Esophagus muscularis mucosa (tissue), 4 donors: Measurements from ENCODE around the gene ELOVL2.
"Not testable (repeated sequence)": the region's sequence is repeated elsewhere in the genome, so short reads cannot be mapped to it uniquely, and the experiment has no call there.

ENCODE experiments used
- EP300 ChIP-seq: sonication (generic); formaldehyde crosslinking; IDR thresholded peaks from one replicate; pipeline ENCODE4 v1.6.1; 2017; ENCODE audit warnings: antibody characterized with exemption
- POLR2A ChIP-seq: fragments of 450-650 bp; IDR thresholded peaks from one replicate; pipeline ENCODE4 v1.6.1; 2017; ENCODE audit warnings: antibody characterized with exemption, moderate library complexity, mild to moderate bottlenecking, low read depth
- TF ChIP-seq, protein P1 (sequence below), 3 experiments: fragments of 200-600 bp in 2 of 3; fragments of 450-650 bp in 1 of 3; sonication (generic) in 2 of 3; IDR thresholded peaks; one replicate each; pipeline ENCODE4 v1.5.1; 2017 to 2019; ENCODE audit warnings: antibody characterized with exemption in 3 of 3, mild to moderate bottlenecking in 2 of 3, moderate library complexity in 1 of 3

DNA sequence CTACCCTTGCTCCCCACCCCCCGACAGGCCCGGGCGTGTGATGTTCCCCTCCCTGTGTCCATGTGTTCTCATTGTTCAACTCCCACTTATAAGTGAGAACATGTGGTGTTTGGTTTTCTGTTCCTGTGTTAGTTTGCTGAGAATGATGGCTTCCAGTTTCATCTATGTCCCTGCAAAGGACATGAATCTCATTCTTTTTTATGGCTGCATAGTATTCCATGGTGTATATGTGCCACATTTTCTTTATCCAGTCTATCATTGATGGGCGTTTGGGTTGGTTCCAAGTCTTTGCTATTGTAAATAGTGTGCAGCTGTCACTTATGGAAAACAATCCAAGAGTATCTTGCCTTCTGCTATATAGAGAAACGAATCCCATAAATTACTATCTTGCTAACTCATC is 40.8 kb downstream of the ELOVL2 start:
- TF ChIP-seq POLR2A, EP300: not testable (repeated sequence)
- TF ChIP-seq, protein P1, sequence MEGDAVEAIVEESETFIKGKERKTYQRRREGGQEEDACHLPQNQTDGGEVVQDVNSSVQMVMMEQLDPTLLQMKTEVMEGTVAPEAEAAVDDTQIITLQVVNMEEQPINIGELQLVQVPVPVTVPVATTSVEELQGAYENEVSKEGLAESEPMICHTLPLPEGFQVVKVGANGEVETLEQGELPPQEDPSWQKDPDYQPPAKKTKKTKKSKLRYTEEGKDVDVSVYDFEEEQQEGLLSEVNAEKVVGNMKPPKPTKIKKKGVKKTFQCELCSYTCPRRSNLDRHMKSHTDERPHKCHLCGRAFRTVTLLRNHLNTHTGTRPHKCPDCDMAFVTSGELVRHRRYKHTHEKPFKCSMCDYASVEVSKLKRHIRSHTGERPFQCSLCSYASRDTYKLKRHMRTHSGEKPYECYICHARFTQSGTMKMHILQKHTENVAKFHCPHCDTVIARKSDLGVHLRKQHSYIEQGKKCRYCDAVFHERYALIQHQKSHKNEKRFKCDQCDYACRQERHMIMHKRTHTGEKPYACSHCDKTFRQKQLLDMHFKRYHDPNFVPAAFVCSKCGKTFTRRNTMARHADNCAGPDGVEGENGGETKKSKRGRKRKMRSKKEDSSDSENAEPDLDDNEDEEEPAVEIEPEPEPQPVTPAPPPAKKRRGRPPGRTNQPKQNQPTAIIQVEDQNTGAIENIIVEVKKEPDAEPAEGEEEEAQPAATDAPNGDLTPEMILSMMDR (IDR thresholded peaks at IDR 0.05) = not testable (repeated sequence)
